Measurements from ENCODE around the gene ARL8A. TPM values are rescaled to one million over a fixed set of nuclear protein-coding genes. Genes with fewer than 3 reads are reported as not detected.

The ARL8A gene
- total RNA-seq, 1 experiment from 2014 or later = 45.6 TPM

GRCh38 chr1:202184750-202185460 lies 40.4 kb upstream of the ARL8A start:
- ChIA-PET RAD21 (ENCODE audit: low non-redundant PET in 1 of 2, low total read pairs in 2 of 2, uncharacterized antibody in 2 of 2, unreplicated experiment in 2 of 2) (no interaction called here), POLR2A (no interaction called here)
- H3K27ac ChIP-seq (ENCODE audit: low read depth, low read length) = no peak overlapping the region

More at GRCh38 chr1:202184750-202185460, 40.4 kb upstream of the ARL8A start:
- DNase-seq (ENCODE audit: low read depth, low spot score) (peak; percentile 88), ATAC-seq (peak; percentile 90)
- TF ChIP-seq, protein P1, sequence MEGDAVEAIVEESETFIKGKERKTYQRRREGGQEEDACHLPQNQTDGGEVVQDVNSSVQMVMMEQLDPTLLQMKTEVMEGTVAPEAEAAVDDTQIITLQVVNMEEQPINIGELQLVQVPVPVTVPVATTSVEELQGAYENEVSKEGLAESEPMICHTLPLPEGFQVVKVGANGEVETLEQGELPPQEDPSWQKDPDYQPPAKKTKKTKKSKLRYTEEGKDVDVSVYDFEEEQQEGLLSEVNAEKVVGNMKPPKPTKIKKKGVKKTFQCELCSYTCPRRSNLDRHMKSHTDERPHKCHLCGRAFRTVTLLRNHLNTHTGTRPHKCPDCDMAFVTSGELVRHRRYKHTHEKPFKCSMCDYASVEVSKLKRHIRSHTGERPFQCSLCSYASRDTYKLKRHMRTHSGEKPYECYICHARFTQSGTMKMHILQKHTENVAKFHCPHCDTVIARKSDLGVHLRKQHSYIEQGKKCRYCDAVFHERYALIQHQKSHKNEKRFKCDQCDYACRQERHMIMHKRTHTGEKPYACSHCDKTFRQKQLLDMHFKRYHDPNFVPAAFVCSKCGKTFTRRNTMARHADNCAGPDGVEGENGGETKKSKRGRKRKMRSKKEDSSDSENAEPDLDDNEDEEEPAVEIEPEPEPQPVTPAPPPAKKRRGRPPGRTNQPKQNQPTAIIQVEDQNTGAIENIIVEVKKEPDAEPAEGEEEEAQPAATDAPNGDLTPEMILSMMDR (IDR thresholded peaks at IDR 0.05 in 2 of 3, conservative IDR thresholded peaks at IDR 0.05 in 1 of 3; ENCODE audit: borderline replicate concordance in 1 of 3, insufficient read depth in 1 of 3, low read depth in 2 of 3, low read length in 2 of 3) = peak; percentile 88 to 96 (median 90)
- TF ChIP-seq YY1 (IDR thresholded peaks at IDR 0.05; ENCODE audit: extremely low read depth, insufficient replicate concordance, low read depth, low read length) (peak; percentile 63), POLR2AphosphoS5 (IDR thresholded peaks at IDR 0.05; ENCODE audit: low read depth, low read length) (0 out of 2 replicates have a peak, but pooled peaks have one; percentile 17), TCF7L2 (IDR thresholded peaks at IDR 0.05; ENCODE audit: borderline replicate concordance, extremely low read depth, insufficient read depth, insufficient read length) (no peak), RAD21 (IDR thresholded peaks at IDR 0.05; ENCODE audit: low read depth) (peak; percentile 79)
- no peaks in the 10 kb centered on the region for H3K27me3 ChIP-seq (ENCODE audit: insufficient read depth, low read length)
- H4K20me1 ChIP-seq (ENCODE audit: insufficient read depth) = no peaks in the 10 kb centered on the region
- H3K9ac ChIP-seq (ENCODE audit: low read length) = no peak overlapping the region
- H2AFZ ChIP-seq (ENCODE audit: low read depth, low read length, poor library complexity, severe bottlenecking) = peak overlapping the region; percentile 74
- no peaks in the 10 kb centered on the region for H3K79me2 ChIP-seq (ENCODE audit: insufficient read depth, low read length)
- intact Hi-C loops (cut with micrococcal nuclease) = loop anchor here (1.0 to 10.0 kb wide), 3 partner anchors 130 to 534 kb away; no protein-coding TSS in a partner anchor
- peak overlapping the region; percentile 37 for H3K4me2 ChIP-seq (ENCODE audit: low read length)
- no peaks in the 10 kb centered on the region for H3K36me3 ChIP-seq (ENCODE audit: control insufficient read depth in 1 of 2, insufficient read depth in 2 of 2, low read length in 2 of 2)
- no peak overlapping the region for H3K4me3 ChIP-seq (replicated peaks in 1 of 2; ENCODE audit: low read depth in 1 of 2, low read length in 2 of 2)
- H3K9me2 ChIP-seq (ENCODE audit: insufficient read depth) = no peaks in the 10 kb centered on the region
- no TSS peak for BruUV-seq (replicated peaks)
- CTCF ChIA-PET = interaction anchor here (1.0 to 2.4 kb wide), 2 partner anchors 8 to 535 kb away, joined by 3 to 9 read pairs; no protein-coding TSS in a partner anchor
- H3K4me1 ChIP-seq (ENCODE audit: control insufficient read depth in 1 of 2, insufficient read depth in 2 of 2, low read length in 2 of 2) = peaks cover 0 to 11% of the 10 kb centered on the region in 2 experiments; a peak in 3 of 4 replicates
- no peaks in the 10 kb centered on the region for H3K9me3 ChIP-seq (ENCODE audit: control insufficient read depth in 1 of 2, insufficient read depth in 1 of 2, low read depth in 1 of 2, low read length in 2 of 2)
